ENCODE measurements around the gene ATP1A2.
"Not testable (repeated sequence)": the region's sequence is repeated elsewhere in the genome, so short reads cannot be mapped to it uniquely, and the experiment has no call there.

ATP1A2 gene

GRCh38 chr1:160101037-160101716 lies 14.4 kb upstream of the ATP1A2 start:
- Mint-ChIP-seq H3K27me3 (peaks cover 0 to 5% of the 10 kb centered on the region in 2 donors), H3K9me3 (no peaks in the 10 kb centered on the region), H3K4me1 (peaks cover 36 to 39% of the 10 kb centered on the region in 2 donors), H3K36me3 (no peaks in the 10 kb centered on the region), H3K4me3 (peak overlapping the region; percentile 72 to 75), H3K27ac (peak overlapping the region; percentile 38)
- peak; percentile 51 for DNase-seq
- peak; percentile 40 to 45 for ATAC-seq (replicated peaks)

- Mint-ChIP-seq H3K27ac (no peak overlapping the region), H3K27me3 (peaks cover 0 to 5% of the 10 kb centered on the region in 2 donors), H3K4me3 (no peak overlapping the region), H3K4me1 (peaks cover 31 to 32% of the 10 kb centered on the region in 2 donors), H3K36me3 (no peaks in the 10 kb centered on the region), H3K9me3 (no peaks in the 10 kb centered on the region)
- DNase-seq (no peak), ATAC-seq (replicated peaks) (no peak)
Observed at GRCh38 chr1:160101717-160102522, 13.6 kb upstream of the ATP1A2 start.

DNA sequence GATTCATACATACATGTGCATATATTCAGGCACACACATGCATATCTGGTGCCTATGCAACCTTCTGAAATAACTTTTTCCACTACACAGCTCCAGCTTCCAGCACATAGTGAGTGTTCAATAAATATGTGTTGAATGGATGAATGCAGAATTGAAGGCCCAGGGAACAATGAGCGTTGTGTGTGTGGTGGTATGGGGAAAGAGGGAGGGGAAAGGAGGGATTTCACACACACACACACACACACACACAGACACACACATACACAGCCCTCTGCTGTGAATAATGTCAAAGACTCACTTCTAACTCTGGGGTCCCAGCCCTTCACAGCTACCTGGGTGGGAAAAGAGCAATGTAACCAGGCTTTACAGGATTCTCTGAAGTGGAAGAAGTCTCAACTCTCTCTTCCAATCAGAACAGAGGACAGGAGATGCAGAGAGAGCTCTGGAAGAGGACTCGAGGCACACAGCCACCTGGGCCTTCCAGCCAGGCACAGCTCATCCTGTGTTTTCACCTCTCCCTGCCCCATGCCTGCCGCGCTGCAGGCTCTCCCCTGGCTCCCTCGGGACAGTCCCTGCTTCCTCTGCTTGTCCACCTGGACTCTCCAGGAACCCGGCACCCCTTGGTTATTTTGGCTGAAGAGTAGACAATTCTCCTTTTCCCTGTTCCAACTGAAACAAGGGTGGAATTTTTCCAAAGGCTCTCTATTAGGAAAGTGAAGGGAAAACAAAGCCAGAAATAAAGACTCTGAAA lies 11.7 kb upstream of the ATP1A2 start:
- H3K36me3 Mint-ChIP-seq, result no peaks in the 10 kb centered on the region
- no peak overlapping the region for H3K4me3 Mint-ChIP-seq
- DNase-seq, result no peak
- H3K9me3 Mint-ChIP-seq, result no peaks in the 10 kb centered on the region
- H3K4me1 Mint-ChIP-seq, result peaks cover 24% of the 10 kb centered on the region in 2 donors
- no peak for ATAC-seq (replicated peaks)
- H3K27me3 Mint-ChIP-seq, result peaks cover 5 to 7% of the 10 kb centered on the region in 2 donors
- H3K27ac Mint-ChIP-seq, result no peak overlapping the region

DNA sequence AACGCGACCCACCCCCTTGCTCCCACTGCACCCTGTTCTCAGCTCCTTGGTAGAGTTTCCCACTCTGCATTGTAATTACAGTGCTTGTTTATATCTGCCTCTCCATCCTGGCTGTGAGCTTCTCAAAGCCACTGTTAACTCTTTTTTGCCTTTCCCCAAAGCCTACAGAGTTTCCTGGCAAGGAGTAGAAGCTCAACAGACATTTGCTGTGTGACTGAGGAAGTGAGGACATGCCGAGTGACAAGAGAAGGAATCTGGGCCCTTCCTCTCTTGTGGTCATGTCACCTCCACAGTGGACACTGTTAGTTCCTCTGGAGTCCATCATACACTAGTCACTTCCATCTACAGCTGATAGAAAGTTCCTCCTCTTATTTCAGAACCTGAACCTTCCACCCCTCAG lies 11.1 kb upstream of the ATP1A2 start:
- DNase-seq, result no peak
- Mint-ChIP-seq H3K27ac (no peak overlapping the region), H3K4me1 (peaks cover 22% of the 10 kb centered on the region in 2 donors), H3K27me3 (peaks cover 8 to 13% of the 10 kb centered on the region in 2 donors), H3K4me3 (no peak overlapping the region), H3K36me3 (no peaks in the 10 kb centered on the region), H3K9me3 (no peaks in the 10 kb centered on the region)
- no peak for ATAC-seq (replicated peaks)

- no peak for ATAC-seq (replicated peaks)
- peaks cover 8 to 17% of the 10 kb centered on the region in 2 donors for H3K27me3 Mint-ChIP-seq
- H3K9me3 Mint-ChIP-seq, result no peaks in the 10 kb centered on the region
- peaks cover 19 to 20% of the 10 kb centered on the region in 2 donors for H3K4me1 Mint-ChIP-seq
- H3K4me3 Mint-ChIP-seq, result no peak overlapping the region
- DNase-seq, result no peak
- H3K27ac Mint-ChIP-seq, result no peak overlapping the region
- H3K36me3 Mint-ChIP-seq, result no peaks in the 10 kb centered on the region
Observed at GRCh38 chr1:160105155-160105554, 10.4 kb upstream of the ATP1A2 start.

GRCh38 chr1:160107512-160107911 lies 8.0 kb upstream of the ATP1A2 start:
- Mint-ChIP-seq H3K4me3 (no peak overlapping the region), H3K27ac (no peak overlapping the region)

GRCh38 chr1:160108888-160109662 lies 6.5 kb upstream of the ATP1A2 start:
- no peaks in the 10 kb centered on the region for H3K36me3 Mint-ChIP-seq
- H3K27me3 Mint-ChIP-seq, result peaks cover 19 to 24% of the 10 kb centered on the region in 2 donors
- H3K27ac Mint-ChIP-seq, result no peak overlapping the region
- DNase-seq (no peak), ATAC-seq (replicated peaks) (peak; percentile 55 to 58)
- peaks cover 6 to 8% of the 10 kb centered on the region in 2 donors for H3K4me1 Mint-ChIP-seq
- H3K4me3 Mint-ChIP-seq, result no peak overlapping the region
- no peaks in the 10 kb centered on the region for H3K9me3 Mint-ChIP-seq

More at GRCh38 chr1:160107512-160107911, 8.0 kb upstream of the ATP1A2 start:
- peaks cover 20 to 25% of the 10 kb centered on the region in 2 donors for H3K27me3 Mint-ChIP-seq
- ATAC-seq (replicated peaks) (no peak), DNase-seq (no peak)
- no peaks in the 10 kb centered on the region for H3K9me3 Mint-ChIP-seq
- peaks cover 8% of the 10 kb centered on the region in 2 donors for H3K4me1 Mint-ChIP-seq
- no peaks in the 10 kb centered on the region for H3K36me3 Mint-ChIP-seq

DNA sequence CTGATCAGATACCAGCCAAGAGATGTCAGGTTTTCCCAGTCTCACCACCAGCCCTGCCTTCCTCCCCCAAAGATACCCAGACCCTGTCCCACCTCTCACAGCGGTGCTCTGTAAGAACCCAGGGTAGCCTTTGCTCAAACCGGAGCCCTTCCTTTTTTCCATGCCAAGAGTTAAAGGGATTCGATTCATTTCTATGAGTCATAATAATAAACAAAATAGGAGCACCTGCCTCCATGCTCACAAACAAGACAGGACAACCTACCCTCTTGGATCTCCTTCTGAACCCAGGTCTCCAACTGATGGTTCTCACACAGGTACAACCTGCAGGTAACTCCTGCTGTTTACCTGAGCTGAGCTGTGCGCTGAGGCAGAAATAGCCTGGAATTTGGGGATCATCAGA lies 5.9 kb upstream of the ATP1A2 start:
- ATAC-seq (replicated peaks) (no peak), DNase-seq (no peak)
- H3K4me3 Mint-ChIP-seq, result no peak overlapping the region
- H3K27me3 Mint-ChIP-seq, result peaks cover 19 to 26% of the 10 kb centered on the region in 2 donors
- no peak overlapping the region for H3K27ac Mint-ChIP-seq
- no peaks in the 10 kb centered on the region for H3K9me3 Mint-ChIP-seq
- H3K36me3 Mint-ChIP-seq, result no peaks in the 10 kb centered on the region
- peaks cover 6 to 8% of the 10 kb centered on the region in 2 donors for H3K4me1 Mint-ChIP-seq

GRCh38 chr1:160111462-160111861 lies 4.1 kb upstream of the ATP1A2 start:
- H3K9me3 Mint-ChIP-seq; DNase-seq; H3K4me3 Mint-ChIP-seq; H3K27ac Mint-ChIP-seq; ATAC-seq (replicated peaks); H3K36me3 Mint-ChIP-seq; H3K4me1 Mint-ChIP-seq: not testable (repeated sequence)
- peaks cover 32 to 38% of the 10 kb centered on the region in 2 donors for H3K27me3 Mint-ChIP-seq

DNA sequence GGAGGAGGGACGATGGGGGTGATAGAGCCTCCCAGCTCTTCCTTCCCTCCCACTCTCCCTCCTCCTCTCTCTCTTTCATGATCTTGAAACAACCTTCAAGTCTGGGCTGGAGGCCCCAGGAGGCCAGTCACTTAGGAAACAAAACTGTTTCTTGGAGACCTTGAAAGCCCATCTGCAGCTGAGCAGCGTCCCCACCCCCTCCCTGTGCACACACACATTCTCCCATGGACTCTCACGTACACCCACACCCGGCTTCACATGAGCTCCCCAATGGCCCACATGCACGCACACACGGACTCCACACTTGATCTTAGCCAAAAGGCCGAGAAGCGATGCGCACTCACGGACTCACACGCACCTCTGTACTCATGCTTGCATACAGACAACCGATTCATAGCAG lies 3.2 kb upstream of the ATP1A2 start:
- Mint-ChIP-seq H3K27me3 (peaks cover 39 to 40% of the 10 kb centered on the region in 2 donors), H3K4me3 (no peak overlapping the region), H3K36me3 (no peaks in the 10 kb centered on the region), H3K27ac (no peak overlapping the region), H3K4me1 (peaks cover 6 to 8% of the 10 kb centered on the region in 2 donors), H3K9me3 (no peaks in the 10 kb centered on the region)
- DNase-seq (no peak), ATAC-seq (replicated peaks) (no peak)

- no peak overlapping the region for H3K27ac Mint-ChIP-seq
- H3K36me3 Mint-ChIP-seq, result no peaks in the 10 kb centered on the region
- H3K4me3 Mint-ChIP-seq, result no peak overlapping the region
- DNase-seq (no peak), ATAC-seq (replicated peaks) (no peak)
- H3K27me3 Mint-ChIP-seq, result peaks cover 42 to 43% of the 10 kb centered on the region in 2 donors
- H3K9me3 Mint-ChIP-seq, result no peaks in the 10 kb centered on the region
- H3K4me1 Mint-ChIP-seq, result peaks cover 6 to 8% of the 10 kb centered on the region in 2 donors
Observed at GRCh38 chr1:160113407-160113806, 2.2 kb upstream of the ATP1A2 start.

DNA sequence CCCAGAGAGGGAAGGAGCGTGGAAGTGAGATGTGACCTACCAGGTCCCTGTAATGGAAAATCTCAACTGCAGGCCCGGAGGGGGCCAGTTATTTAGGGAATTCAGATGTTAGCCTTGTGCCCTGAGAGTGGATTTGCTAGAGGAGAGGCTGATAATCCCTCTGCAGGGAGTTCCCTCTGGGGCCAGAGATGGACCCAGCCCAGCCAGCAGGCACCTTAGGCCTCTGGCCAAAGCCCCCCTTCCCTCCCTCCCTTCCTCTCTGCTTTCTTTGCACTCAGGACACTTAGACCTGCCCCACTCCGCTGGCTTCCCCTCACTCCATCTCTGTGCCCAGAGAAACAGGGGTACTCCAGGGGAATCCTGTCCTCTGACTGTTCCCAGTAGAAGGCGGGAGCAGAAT lies 1.5 kb upstream of the ATP1A2 start:
- H3K27ac Mint-ChIP-seq, result no peak overlapping the region
- H3K9me3 Mint-ChIP-seq, result no peaks in the 10 kb centered on the region
- peaks cover under 1 to 1% of the 10 kb centered on the region in 2 donors for H3K4me1 Mint-ChIP-seq
- peaks cover 39 to 45% of the 10 kb centered on the region in 2 donors for H3K27me3 Mint-ChIP-seq
- ATAC-seq (replicated peaks), result no peak
- no peak for DNase-seq
- no peak overlapping the region for H3K4me3 Mint-ChIP-seq
- H3K36me3 Mint-ChIP-seq, result no peaks in the 10 kb centered on the region

- no peaks in the 10 kb centered on the region for H3K9me3 Mint-ChIP-seq
- H3K27me3 Mint-ChIP-seq, result peaks cover 30 to 37% of the 10 kb centered on the region in 2 donors
- no peaks in the 10 kb centered on the region for H3K4me1 Mint-ChIP-seq
- H3K4me3 Mint-ChIP-seq, result no peak overlapping the region
- no peak overlapping the region for H3K27ac Mint-ChIP-seq
- ATAC-seq (replicated peaks) (no peak), DNase-seq (no peak)
- no peaks in the 10 kb centered on the region for H3K36me3 Mint-ChIP-seq
Observed at GRCh38 chr1:160116283-160117147, 956 bp downstream of the ATP1A2 start.
